ENCODE data around the gene EIF4A3.

The EIF4A3 gene

DNA sequence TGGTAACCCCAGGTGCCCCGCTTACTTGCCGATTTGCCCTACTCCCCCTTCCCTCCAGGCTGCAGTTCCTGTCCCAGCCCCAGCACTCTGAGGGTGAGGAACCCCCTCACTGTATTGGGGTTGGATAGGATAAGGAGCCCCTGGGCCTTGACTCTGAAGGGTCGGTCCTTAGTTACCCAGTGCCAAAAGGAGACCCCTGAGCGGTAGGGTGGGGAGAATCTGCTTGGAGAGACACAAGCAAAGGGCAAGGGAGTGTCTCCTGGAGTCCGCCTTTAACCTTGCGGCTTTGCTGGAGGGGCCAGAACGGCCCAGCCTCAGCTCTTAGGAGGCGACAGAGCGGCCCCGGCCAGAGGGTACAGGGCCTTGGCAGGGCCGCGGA lies 35.9 kb upstream of the EIF4A3 start:
- Mint-ChIP-seq H3K4me3 (no peak overlapping the region), H3K9me3 (no peaks in the 10 kb centered on the region), H3K27ac (no peak overlapping the region), H3K36me3 (no peaks in the 10 kb centered on the region), H3K27me3 (peaks cover 11% of the 10 kb centered on the region), H3K4me1 (no peaks in the 10 kb centered on the region)
- ATAC-seq (ENCODE audit: low read depth) (no peak), DNase-seq (ENCODE audit: low spot score in 2 of 2) (no peak)

DNA sequence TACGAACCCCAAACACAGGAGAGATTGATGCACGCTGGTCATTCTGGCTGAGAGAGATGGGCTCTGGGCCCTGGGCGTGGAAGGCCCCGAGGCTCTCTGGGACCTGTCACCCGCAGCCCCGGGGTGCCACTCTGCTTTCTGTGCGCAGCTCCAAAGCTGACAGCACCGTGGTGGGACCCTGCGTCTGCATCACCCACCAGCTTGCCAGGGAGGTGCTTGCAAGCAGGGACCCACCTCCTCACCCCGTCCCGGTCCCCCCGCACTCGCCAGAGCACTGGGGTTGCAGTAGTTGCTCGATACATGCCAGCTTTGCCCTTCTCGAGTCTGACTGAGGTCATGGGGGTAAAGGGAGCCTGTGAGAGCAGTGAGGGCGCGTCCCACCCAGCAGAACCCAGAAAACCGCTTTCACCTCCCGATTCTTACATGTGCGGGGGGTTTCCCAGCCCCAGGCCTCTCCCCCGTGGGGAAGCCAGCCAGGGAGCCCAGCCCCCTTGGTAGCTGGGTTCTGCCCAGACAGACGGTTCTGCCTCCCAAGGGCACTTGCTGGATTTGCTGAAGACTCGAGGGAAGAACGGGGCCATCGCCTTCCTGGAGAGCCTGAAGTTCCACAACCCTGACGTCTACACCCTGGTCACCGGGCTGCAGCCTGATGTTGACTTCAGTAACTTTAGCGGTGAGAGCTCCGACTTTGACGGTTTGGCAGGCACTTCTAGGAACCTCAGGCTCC lies 35.4 kb upstream of the EIF4A3 start:
- Mint-ChIP-seq H3K36me3 (no peaks in the 10 kb centered on the region), H3K27me3 (peaks cover 10% of the 10 kb centered on the region), H3K4me3 (no peak overlapping the region), H3K9me3 (no peaks in the 10 kb centered on the region), H3K27ac (no peak overlapping the region), H3K4me1 (no peaks in the 10 kb centered on the region)
- ATAC-seq (ENCODE audit: low read depth) (no peak), DNase-seq (ENCODE audit: low spot score in 2 of 2) (no peak)

- H3K27me3 Mint-ChIP-seq: peaks cover 7% of the 10 kb centered on the region
- no peaks in the 10 kb centered on the region for H3K9me3 Mint-ChIP-seq
- no peak overlapping the region for H3K4me3 Mint-ChIP-seq
- no peaks in the 10 kb centered on the region for H3K4me1 Mint-ChIP-seq
- H3K27ac Mint-ChIP-seq: no peak overlapping the region
- DNase-seq (ENCODE audit: low spot score in 2 of 2) (no peak), ATAC-seq (ENCODE audit: low read depth) (no peak)
- H3K36me3 Mint-ChIP-seq: no peaks in the 10 kb centered on the region
These were observed 34.5 kb upstream of the EIF4A3 start for GRCh38 chr17:80181431-80181830.

DNA sequence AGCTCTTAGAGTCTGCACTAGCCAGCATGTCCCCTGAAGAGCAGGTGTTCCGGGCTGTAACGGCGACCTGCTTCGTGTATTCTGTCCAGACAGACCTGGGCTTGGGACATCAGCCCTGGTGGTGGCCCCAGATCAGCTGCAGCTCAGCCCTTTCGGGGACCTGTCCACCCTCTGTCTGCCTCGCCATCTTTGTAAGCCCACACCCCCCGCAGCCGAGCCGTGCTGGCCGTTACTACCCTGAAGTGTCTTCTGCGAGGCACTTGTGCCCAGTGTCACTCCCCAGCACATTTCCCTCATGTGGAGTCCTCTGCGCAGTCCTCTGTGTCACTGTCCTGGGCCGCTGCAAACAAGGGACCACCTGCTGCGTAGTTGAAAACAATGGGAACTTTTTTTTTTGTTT lies 33.3 kb upstream of the EIF4A3 start:
- DNase-seq (ENCODE audit: low spot score in 2 of 2) (no peak), ATAC-seq (ENCODE audit: low read depth) (no peak)
- H3K4me1 Mint-ChIP-seq: no peaks in the 10 kb centered on the region
- H3K27ac Mint-ChIP-seq: no peak overlapping the region
- H3K36me3 Mint-ChIP-seq: no peaks in the 10 kb centered on the region
- peaks cover 10% of the 10 kb centered on the region for H3K27me3 Mint-ChIP-seq
- no peaks in the 10 kb centered on the region for H3K9me3 Mint-ChIP-seq
- no peak overlapping the region for H3K4me3 Mint-ChIP-seq

DNA sequence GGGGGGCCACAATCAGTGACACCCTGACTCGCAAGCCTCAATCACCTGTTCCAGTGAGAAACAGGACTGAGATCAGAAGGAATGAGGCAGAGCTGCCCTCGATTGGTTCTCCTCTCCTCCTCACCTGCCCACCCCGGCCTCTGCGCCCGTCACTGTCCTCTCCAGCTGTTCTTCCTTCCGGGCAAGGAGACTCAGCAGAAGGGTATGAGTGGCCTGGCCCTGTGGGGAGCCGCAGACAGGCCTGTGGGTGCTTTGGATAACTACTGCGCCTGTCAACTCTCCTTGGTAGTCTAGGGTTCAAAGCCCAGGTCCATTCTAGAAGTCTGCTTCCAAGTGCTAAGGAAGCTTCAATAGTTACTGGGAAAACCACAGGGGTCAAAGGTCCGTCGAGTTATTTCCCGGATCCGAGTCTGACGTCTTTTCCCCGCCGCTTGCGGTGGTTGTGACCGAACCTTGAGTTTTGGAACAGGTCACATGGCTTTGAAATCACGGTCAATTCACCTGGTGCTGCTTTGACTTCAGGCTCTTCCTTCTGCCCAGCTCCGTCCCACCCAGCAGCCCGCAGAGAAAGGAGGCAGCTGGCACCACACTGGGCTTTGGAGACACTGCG lies 31.2 kb upstream of the EIF4A3 start:
- DNase-seq (ENCODE audit: low spot score in 2 of 2): no peak

DNA sequence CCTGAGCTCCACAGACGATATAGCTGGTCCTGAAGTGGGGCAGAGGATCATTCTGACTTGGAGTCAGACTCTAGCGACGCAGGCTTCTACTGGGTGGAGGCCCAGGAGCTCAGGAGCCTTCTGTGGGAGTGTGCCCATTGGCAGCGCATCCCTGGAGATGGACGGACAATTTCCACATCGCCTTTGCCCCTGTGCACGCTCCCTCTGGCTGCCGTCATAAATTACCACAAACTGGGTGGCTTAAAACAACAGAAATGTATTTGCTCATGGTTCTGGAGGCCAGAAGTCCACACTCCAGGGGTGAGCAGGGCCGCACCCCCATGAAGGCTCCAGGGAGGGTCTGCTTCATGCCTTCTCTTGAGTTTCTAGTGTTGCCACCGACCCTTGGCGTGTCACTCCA lies 29.8 kb upstream of the EIF4A3 start:
- Mint-ChIP-seq H3K27ac (no peak overlapping the region), H3K4me1 (no peaks in the 10 kb centered on the region), H3K27me3 (peaks cover 9% of the 10 kb centered on the region), H3K4me3 (no peak overlapping the region), H3K36me3 (no peaks in the 10 kb centered on the region), H3K9me3 (no peaks in the 10 kb centered on the region)
- ATAC-seq (ENCODE audit: low read depth) (no peak), DNase-seq (ENCODE audit: low spot score in 2 of 2) (no peak)

More for the DNA sequence above, 31.2 kb upstream of the EIF4A3 start:
- Mint-ChIP-seq H3K27ac (no peak overlapping the region), H3K36me3 (no peaks in the 10 kb centered on the region), H3K4me1 (no peaks in the 10 kb centered on the region), H3K4me3 (no peak overlapping the region), H3K9me3 (no peaks in the 10 kb centered on the region), H3K27me3 (peaks cover 7% of the 10 kb centered on the region)
- no peak for ATAC-seq (ENCODE audit: low read depth)

- Mint-ChIP-seq H3K36me3 (no peaks in the 10 kb centered on the region), H3K9me3 (peaks cover 2% of the 10 kb centered on the region), H3K4me1 (no peaks in the 10 kb centered on the region), H3K27ac (no peak overlapping the region), H3K27me3 (peaks cover 18% of the 10 kb centered on the region), H3K4me3 (no peak overlapping the region)
- no peak for ATAC-seq (ENCODE audit: low read depth)
- DNase-seq (ENCODE audit: low spot score in 2 of 2): no peak
These were observed 27.0 kb upstream of the EIF4A3 start for GRCh38 chr17:80173916-80174315.

DNA sequence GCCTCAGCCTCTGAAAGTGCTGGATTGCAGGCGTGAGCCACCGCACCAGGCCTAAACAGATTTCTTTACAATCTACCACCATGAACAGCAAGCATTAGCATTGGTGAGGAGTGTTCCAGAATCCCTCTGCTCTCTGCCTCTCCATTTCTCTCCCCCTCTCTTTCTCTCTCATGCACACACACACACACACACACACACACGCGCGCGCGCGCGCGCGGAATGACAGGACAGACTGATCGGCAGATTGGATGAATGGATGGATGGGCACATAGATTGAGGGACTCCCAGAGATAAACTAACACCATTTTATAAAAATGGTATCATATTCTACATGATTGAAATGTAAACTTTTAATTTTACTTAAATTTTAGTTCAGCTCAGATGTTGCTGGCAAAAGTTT lies 26.2 kb upstream of the EIF4A3 start:
- H3K4me3 Mint-ChIP-seq: no peak overlapping the region

GRCh38 chr17:80171681-80172080 lies 24.8 kb upstream of the EIF4A3 start:
- DNase-seq (ENCODE audit: low spot score in 2 of 2) (no peak), ATAC-seq (ENCODE audit: low read depth) (no peak)
- no peak overlapping the region for H3K27ac Mint-ChIP-seq
- H3K4me3 Mint-ChIP-seq: no peak overlapping the region
- H3K27me3 Mint-ChIP-seq: peaks cover 24% of the 10 kb centered on the region
- no peaks in the 10 kb centered on the region for H3K4me1 Mint-ChIP-seq
- peaks cover 3% of the 10 kb centered on the region for H3K9me3 Mint-ChIP-seq
- H3K36me3 Mint-ChIP-seq: no peaks in the 10 kb centered on the region

More for the DNA sequence above, 26.2 kb upstream of the EIF4A3 start:
- H3K27ac Mint-ChIP-seq: no peak overlapping the region
- DNase-seq (ENCODE audit: low spot score in 2 of 2) (no peak), ATAC-seq (ENCODE audit: low read depth) (no peak)
- no peaks in the 10 kb centered on the region for H3K36me3 Mint-ChIP-seq
- H3K9me3 Mint-ChIP-seq: peaks cover 3% of the 10 kb centered on the region
- peaks cover 23% of the 10 kb centered on the region for H3K27me3 Mint-ChIP-seq
- no peaks in the 10 kb centered on the region for H3K4me1 Mint-ChIP-seq

- Mint-ChIP-seq H3K27me3 (peaks cover 21% of the 10 kb centered on the region), H3K4me1 (no peaks in the 10 kb centered on the region), H3K9me3 (peaks cover 3% of the 10 kb centered on the region), H3K4me3 (no peak within 1 kb of the TSS), H3K36me3 (no peaks in the 10 kb centered on the region), H3K27ac (no peak within 1 kb of the TSS)
- ATAC-seq (ENCODE audit: low read depth) (no peak), DNase-seq (ENCODE audit: low spot score in 2 of 2) (no peak)
These were observed 23.0 kb upstream of the EIF4A3 start, which contains the start of gene CARD14 for GRCh38 chr17:80169784-80170500. Gene CARD14 (plus strand): TSS chr17:80170030. CDS start chr17:80181439, 11,409 bp downstream.

DNA sequence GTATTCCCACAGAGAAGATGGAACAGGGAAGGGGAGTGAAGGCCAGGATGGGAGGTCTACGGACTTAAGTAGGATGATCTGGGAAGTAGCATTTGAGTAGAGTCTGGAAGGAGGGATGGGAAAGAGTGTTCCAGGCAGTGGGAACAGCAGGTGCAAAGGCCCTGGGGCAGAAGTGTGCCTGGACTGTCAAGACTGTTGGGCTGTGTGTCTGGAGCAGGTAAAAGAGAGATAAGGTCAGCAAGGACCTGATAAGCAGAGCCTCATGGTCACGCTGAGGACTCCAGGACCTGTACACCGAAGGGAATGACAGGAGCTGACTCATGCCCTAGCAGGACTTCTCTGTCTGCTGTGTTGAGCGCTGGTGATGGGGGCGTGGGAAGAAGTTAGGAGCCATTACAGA lies 22.2 kb upstream of the EIF4A3 start:
- no peak overlapping the region for H3K4me3 Mint-ChIP-seq
- DNase-seq (ENCODE audit: low spot score in 2 of 2) (no peak), ATAC-seq (ENCODE audit: low read depth) (no peak)
- peaks cover 24% of the 10 kb centered on the region for H3K27me3 Mint-ChIP-seq
- H3K4me1 Mint-ChIP-seq: no peaks in the 10 kb centered on the region
- H3K27ac Mint-ChIP-seq: no peak overlapping the region
- no peaks in the 10 kb centered on the region for H3K36me3 Mint-ChIP-seq
- H3K9me3 Mint-ChIP-seq: peaks cover 3% of the 10 kb centered on the region

DNA sequence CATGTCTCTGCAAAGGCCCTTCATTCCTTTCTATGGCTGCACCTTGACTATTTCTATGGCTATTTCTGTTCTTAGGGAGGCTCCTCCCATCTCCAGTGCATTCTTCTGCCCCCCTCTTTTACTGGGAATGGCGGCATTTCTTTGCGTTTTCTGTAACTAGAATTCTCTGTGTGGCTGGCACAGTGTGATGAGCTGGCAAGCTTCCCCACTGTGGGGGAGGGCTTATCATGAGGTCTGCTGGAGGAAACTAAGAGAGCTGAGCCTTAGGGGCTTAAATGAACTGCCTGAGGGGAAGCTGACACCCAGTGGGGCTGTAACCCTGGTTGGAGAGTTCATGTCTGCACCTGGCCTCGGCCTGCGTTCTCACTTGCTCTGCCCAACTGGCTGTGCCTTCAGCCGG lies 21.4 kb upstream of the EIF4A3 start:
- Mint-ChIP-seq H3K27me3 (peaks cover 24% of the 10 kb centered on the region), H3K27ac (no peak overlapping the region)

DNA sequence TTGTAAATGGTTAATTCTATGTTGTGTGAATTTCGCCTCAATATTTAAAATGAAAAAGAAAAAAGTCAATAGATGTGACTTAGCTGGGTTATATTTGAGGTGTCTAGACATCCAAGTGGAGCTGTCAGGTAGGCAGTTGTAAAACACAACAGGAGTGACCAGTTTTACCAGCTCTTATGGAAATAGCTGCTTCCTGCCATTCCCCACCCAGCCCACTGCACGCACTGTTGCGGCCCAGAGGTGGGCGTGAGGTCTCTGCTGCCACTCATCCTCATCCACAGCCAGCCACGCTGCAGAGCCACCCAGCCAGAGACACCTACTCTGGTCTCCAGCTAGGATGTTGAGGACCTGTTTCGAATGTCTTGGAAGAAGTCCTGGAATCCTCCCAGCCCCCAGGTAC lies 19.5 kb upstream of the EIF4A3 start:
- Mint-ChIP-seq H3K4me3 (no peak overlapping the region), H3K27me3 (peaks cover 24% of the 10 kb centered on the region), H3K36me3 (no peaks in the 10 kb centered on the region), H3K9me3 (peaks cover 3% of the 10 kb centered on the region), H3K27ac (no peak overlapping the region), H3K4me1 (no peaks in the 10 kb centered on the region)
- ATAC-seq (ENCODE audit: low read depth): no peak
- DNase-seq (ENCODE audit: low spot score in 2 of 2): no peak

More for the DNA sequence above, 21.4 kb upstream of the EIF4A3 start:
- Mint-ChIP-seq H3K4me3 (no peak overlapping the region), H3K36me3 (no peaks in the 10 kb centered on the region), H3K9me3 (peaks cover 3% of the 10 kb centered on the region), H3K4me1 (no peaks in the 10 kb centered on the region)
- DNase-seq (ENCODE audit: low spot score in 2 of 2) (no peak), ATAC-seq (ENCODE audit: low read depth) (no peak)

- Mint-ChIP-seq H3K4me3 (no peak overlapping the region), H3K27me3 (peaks cover 28% of the 10 kb centered on the region), H3K27ac (no peak overlapping the region), H3K4me1 (peaks cover 2% of the 10 kb centered on the region), H3K36me3 (peaks cover 2% of the 10 kb centered on the region), H3K9me3 (peaks cover 3% of the 10 kb centered on the region)
- DNase-seq (ENCODE audit: low spot score in 2 of 2): no peak
- no peak for ATAC-seq (ENCODE audit: low read depth)
These were observed 17.3 kb upstream of the EIF4A3 start for GRCh38 chr17:80164185-80164584.
